ENCODE measurements around the gene ZNF780A.
"Not testable (repeated sequence)": the region's sequence is repeated elsewhere in the genome, so short reads cannot be mapped to it uniquely, and the experiment has no call there.

The ZNF780A gene

GRCh38 chr19:40090241-40091204 is at the start of gene ZNF780A:
Gene ZNF780A, minus strand, starts transcription at chr19:40090943. Its CDS starts 6,190 bp downstream, at chr19:40084753.
- DNase-seq (ENCODE audit: low read depth) = peak; percentile 68

GRCh38 chr19:40139533-40140287 is 49.0 kb upstream of the ZNF780A start:
- no peak for DNase-seq (ENCODE audit: low read depth)

GRCh38 chr19:40136818-40137217 is 46.1 kb upstream of the ZNF780A start:
- DNase-seq (ENCODE audit: low read depth) = no peak

GRCh38 chr19:40134866-40135265 is 44.1 kb upstream of the ZNF780A start:
- DNase-seq (ENCODE audit: low read depth) = no peak

GRCh38 chr19:40133491-40133890 is 42.7 kb upstream of the ZNF780A start:
- no peak for DNase-seq (ENCODE audit: low read depth)

GRCh38 chr19:40130013-40130412 is 39.3 kb upstream of the ZNF780A start:
- no peak for DNase-seq (ENCODE audit: low read depth)

GRCh38 chr19:40129425-40129824 is 38.7 kb upstream of the ZNF780A start:
- DNase-seq (ENCODE audit: low read depth) = no peak

GRCh38 chr19:40128991-40129390 is 38.2 kb upstream of the ZNF780A start:
- DNase-seq (ENCODE audit: low read depth) = no peak

GRCh38 chr19:40119380-40119779 is 28.6 kb upstream of the ZNF780A start:
- DNase-seq (ENCODE audit: low read depth) = no peak

GRCh38 chr19:40118638-40119037 is 27.9 kb upstream of the ZNF780A start:
- not testable (repeated sequence) for DNase-seq (ENCODE audit: low read depth)

- DNase-seq (ENCODE audit: low read depth) = no peak
Observed at GRCh38 chr19:40116075-40116474, 25.3 kb upstream of the ZNF780A start.

- not testable (repeated sequence) for DNase-seq (ENCODE audit: low read depth)
Observed at GRCh38 chr19:40114119-40114518, 23.4 kb upstream of the ZNF780A start.

GRCh38 chr19:40112271-40112670 is 21.5 kb upstream of the ZNF780A start:
- not testable (repeated sequence) for DNase-seq (ENCODE audit: low read depth)

- no peak for DNase-seq (ENCODE audit: low read depth)
Observed at GRCh38 chr19:40110570-40110969, 19.8 kb upstream of the ZNF780A start.

- no peak for DNase-seq (ENCODE audit: low read depth)
Observed at GRCh38 chr19:40104754-40105153, 14.0 kb upstream of the ZNF780A start.

- DNase-seq (ENCODE audit: low read depth) = no peak
Observed at GRCh38 chr19:40103600-40103999, 12.9 kb upstream of the ZNF780A start.

GRCh38 chr19:40101813-40102212 is 11.1 kb upstream of the ZNF780A start:
- DNase-seq (ENCODE audit: low read depth) = no peak

- DNase-seq (ENCODE audit: low read depth) = no peak
Observed at GRCh38 chr19:40093416-40093815, 2.7 kb upstream of the ZNF780A start.

GRCh38 chr19:40091205-40092129 is 724 bp upstream of the ZNF780A start:
- DNase-seq (ENCODE audit: low read depth) = no peak

GRCh38 chr19:40089462-40089861 is 1.3 kb downstream of the ZNF780A start:
- no peak for DNase-seq (ENCODE audit: low read depth)

- no peak for DNase-seq (ENCODE audit: low read depth)
Observed at GRCh38 chr19:40088299-40089047, 2.3 kb downstream of the ZNF780A start.
